SH-SY5Y (cell line): ENCODE measurements around the gene THSD1.

Experiments
- GATA2 ChIP-seq: IDR thresholded peaks from 2 replicates; pipeline ENCODE4 v1.6.1; 2011; ENCODE audit warnings: mild to moderate bottlenecking, low read depth, low read length
- GATA3 ChIP-seq: IDR thresholded peaks from 2 replicates; pipeline ENCODE4 v1.6.1; 2011; ENCODE audit warnings: low read depth, mild to moderate bottlenecking, low read length, moderate library complexity

- no peak for TF ChIP-seq GATA2
- TF ChIP-seq GATA3: no peak
Measured at GRCh38 chr13:52421216-52421615, 15.2 kb upstream of the THSD1 start.
